HL-60 (cell line): Measurements from ENCODE around the gene ATP11A.
"Not testable (repeated sequence)": the region's sequence is repeated elsewhere in the genome, so short reads cannot be mapped to it uniquely, and the experiment has no call there.

Source experiments
- DNase-seq, 2 experiments: peaks; one replicate each; pipeline ENCODE4 v3.0.0-alpha.2; 2010 to 2020; ENCODE audit warnings: low read depth in 1 of 2, low spot score in 1 of 2
- H3K27ac ChIP-seq: fragments of 250-450 bp; sonication (Bioruptor Pico); replicated peaks from 2 replicates; pipeline ENCODE4 v1.5.1; 2020; ENCODE audit warnings: mild to moderate bottlenecking, moderate library complexity
- H3K27me3 ChIP-seq: fragments of 250-450 bp; sonication (Bioruptor Pico); 2 replicates; pipeline ENCODE4 v1.5.1; 2021; ENCODE audit warnings: mild to moderate bottlenecking, moderate library complexity; ENCODE audit not compliant: insufficient read depth, poor library complexity, severe bottlenecking
- H3K4me3 ChIP-seq: replicated peaks from 2 replicates; pipeline ENCODE4 v1.5.1; 2011; ENCODE audit warnings: mild to moderate bottlenecking, control low read depth, low read length; ENCODE audit not compliant: insufficient read depth
- GABPA ChIP-seq: IDR thresholded peaks from 2 replicates; pipeline ENCODE4 v1.6.1; 2012; ENCODE audit warnings: low read depth
- POLR2AphosphoS5 ChIP-seq: IDR thresholded peaks from 2 replicates; pipeline ENCODE4 v1.6.1; 2012; ENCODE audit warnings: low read depth
- SPI1 ChIP-seq: IDR thresholded peaks from 2 replicates; pipeline ENCODE4 v1.6.1; 2012; ENCODE audit warnings: low read depth, mild to moderate bottlenecking, borderline replicate concordance
- TF ChIP-seq, protein P1 (sequence below): IDR thresholded peaks from one replicate; pipeline ENCODE4 v1.5.1; 2011; ENCODE audit warnings: low read length, control low read depth, inconsistent platforms; ENCODE audit not compliant: insufficient read depth
- TF ChIP-seq, protein P2 (sequence below): IDR thresholded peaks from 2 replicates; pipeline ENCODE4 v1.6.1; 2012; ENCODE audit warnings: low read depth; ENCODE audit not compliant: insufficient replicate concordance

ATP11A gene

DNA sequence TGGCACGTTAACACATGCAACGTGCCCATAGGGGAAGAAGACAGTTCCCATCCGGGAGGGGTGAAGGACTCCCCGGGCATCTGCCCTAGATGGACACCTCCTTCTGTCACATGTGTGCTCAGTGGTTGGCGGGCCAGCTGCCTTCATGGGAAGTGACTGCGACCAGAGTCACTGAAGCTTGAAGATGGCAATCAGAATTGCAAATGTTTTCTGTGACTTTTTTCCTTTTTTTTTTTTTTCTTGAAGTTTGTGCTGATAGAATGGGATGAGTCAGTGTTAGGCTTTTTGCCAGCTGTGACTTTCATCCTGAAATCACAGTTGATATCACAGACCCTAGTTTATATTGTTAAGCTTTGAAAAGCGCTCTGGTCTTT, 170.0 kb downstream of the ATP11A start:
- Histone ChIP-seq H3K27ac (no peak overlapping the region), H3K4me3 (no peak overlapping the region), H3K27me3 (no peaks in the 10 kb centered on the region)
- TF ChIP-seq GABPA (no peak), SPI1 (no peak), POLR2AphosphoS5 (no peak)
- TF ChIP-seq, protein P1, sequence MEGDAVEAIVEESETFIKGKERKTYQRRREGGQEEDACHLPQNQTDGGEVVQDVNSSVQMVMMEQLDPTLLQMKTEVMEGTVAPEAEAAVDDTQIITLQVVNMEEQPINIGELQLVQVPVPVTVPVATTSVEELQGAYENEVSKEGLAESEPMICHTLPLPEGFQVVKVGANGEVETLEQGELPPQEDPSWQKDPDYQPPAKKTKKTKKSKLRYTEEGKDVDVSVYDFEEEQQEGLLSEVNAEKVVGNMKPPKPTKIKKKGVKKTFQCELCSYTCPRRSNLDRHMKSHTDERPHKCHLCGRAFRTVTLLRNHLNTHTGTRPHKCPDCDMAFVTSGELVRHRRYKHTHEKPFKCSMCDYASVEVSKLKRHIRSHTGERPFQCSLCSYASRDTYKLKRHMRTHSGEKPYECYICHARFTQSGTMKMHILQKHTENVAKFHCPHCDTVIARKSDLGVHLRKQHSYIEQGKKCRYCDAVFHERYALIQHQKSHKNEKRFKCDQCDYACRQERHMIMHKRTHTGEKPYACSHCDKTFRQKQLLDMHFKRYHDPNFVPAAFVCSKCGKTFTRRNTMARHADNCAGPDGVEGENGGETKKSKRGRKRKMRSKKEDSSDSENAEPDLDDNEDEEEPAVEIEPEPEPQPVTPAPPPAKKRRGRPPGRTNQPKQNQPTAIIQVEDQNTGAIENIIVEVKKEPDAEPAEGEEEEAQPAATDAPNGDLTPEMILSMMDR = no peak
- TF ChIP-seq, protein P2, sequence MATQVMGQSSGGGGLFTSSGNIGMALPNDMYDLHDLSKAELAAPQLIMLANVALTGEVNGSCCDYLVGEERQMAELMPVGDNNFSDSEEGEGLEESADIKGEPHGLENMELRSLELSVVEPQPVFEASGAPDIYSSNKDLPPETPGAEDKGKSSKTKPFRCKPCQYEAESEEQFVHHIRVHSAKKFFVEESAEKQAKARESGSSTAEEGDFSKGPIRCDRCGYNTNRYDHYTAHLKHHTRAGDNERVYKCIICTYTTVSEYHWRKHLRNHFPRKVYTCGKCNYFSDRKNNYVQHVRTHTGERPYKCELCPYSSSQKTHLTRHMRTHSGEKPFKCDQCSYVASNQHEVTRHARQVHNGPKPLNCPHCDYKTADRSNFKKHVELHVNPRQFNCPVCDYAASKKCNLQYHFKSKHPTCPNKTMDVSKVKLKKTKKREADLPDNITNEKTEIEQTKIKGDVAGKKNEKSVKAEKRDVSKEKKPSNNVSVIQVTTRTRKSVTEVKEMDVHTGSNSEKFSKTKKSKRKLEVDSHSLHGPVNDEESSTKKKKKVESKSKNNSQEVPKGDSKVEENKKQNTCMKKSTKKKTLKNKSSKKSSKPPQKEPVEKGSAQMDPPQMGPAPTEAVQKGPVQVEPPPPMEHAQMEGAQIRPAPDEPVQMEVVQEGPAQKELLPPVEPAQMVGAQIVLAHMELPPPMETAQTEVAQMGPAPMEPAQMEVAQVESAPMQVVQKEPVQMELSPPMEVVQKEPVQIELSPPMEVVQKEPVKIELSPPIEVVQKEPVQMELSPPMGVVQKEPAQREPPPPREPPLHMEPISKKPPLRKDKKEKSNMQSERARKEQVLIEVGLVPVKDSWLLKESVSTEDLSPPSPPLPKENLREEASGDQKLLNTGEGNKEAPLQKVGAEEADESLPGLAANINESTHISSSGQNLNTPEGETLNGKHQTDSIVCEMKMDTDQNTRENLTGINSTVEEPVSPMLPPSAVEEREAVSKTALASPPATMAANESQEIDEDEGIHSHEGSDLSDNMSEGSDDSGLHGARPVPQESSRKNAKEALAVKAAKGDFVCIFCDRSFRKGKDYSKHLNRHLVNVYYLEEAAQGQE = no peak
- DNase-seq = no peak

DNA sequence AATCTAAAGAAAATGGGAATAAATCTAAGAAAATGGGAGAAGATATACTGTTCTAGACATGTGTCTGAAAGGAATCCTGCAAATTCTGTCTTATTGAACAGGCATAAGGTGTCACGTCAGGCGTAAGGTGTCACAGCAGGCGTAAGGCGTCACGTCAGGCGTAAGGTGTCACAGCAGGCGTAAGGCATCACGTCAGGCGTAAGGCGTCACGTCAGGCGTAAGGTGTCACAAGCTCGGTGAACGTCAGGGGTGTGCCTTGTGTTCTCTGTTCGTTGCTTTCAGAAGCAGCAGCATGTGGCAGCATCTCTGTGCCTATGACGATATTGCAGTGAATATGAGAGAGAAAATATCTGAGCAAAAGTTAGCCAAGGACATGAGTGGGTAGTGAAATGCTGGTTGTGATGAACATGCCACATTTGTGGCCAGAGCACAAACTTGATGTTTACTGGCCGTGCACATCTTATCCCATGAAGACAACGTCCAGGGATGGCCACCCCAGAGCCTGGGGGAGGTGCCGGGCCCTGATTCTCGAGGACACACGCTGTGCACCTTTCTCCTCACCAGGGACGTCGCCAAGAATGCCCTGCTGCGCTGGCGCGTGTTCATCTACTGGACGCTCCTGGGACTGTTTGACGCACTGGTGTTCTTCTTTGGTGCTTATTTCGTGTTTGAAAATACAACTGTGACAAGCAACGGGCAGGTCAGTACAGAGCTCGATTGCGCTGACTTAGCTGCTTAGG, 172.2 kb downstream of the ATP11A start:
- TF ChIP-seq GABPA = no peak
- no peak for TF ChIP-seq SPI1
- TF ChIP-seq, protein P1 = no peak
- TF ChIP-seq POLR2AphosphoS5 = no peak
- Histone ChIP-seq H3K27me3 (no peaks in the 10 kb centered on the region), H3K4me3 (no peak overlapping the region), H3K27ac (no peak overlapping the region)
- DNase-seq = no peak

DNA sequence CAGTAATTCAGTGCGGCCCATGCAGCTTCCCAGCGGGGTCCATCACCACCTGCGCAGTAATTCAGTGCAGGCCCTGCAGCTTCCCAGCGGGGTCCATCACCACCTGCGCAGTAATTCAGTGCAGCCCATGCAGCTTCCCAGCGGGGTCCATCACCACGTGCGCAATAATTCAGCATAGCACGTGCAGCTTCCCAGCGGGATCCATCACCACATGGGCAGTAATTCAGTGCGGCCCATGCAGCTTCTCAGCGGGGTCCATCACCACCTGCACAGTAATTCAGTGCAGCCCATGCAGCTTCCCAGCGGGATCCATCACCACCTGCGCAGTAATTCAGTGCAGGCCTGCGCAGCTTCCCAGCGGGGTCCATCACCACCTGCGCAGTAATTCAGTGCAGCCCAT, 173.5 kb downstream of the ATP11A start:
- DNase-seq, H3K27me3 ChIP-seq, H3K4me3 ChIP-seq, H3K27ac ChIP-seq: not testable (repeated sequence)

DNA sequence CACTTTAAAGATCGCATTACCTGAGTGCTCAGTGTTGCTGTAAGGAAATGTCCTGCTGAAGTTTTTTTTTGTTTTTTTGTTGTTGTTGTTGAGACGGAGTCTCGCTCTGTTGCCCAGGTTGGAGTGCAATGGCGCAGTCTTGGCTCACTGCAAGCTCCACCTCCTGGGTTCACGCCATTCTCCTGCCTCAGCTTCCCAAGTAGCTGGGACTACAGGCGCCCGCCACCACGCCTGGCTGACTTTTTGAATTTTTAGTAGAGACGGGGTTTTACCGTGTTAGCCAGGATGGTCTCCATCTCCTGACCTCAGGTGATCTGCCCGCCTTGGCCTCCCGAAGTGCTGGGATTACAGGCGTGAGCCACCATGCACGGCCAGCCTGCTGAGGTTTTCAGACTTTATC, 175.6 kb downstream of the ATP11A start:
- DNase-seq, H3K27me3 ChIP-seq, H3K4me3 ChIP-seq, H3K27ac ChIP-seq: not testable (repeated sequence)

DNA sequence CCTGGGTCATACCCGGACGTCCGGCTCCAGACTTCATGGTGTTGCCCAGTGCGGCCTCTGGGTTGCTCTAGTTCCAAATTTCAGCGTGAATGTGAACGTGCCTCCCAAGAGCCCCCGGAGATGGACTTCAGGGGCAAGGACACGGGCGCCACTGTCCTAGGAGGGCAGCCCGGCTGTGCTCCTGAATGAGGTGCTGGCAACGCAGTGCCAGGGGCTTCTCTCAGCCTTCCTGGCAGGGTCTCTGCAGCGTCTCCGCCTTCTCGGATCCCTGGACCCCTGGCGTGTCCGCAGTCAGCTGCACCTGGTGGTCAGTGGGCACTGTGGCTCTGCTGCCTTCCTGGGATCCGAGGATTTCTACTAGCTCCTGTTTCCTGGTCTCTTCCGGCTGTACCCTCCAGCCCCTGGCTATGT, 177.5 kb downstream of the ATP11A start:
- H3K4me3 ChIP-seq = no peak overlapping the region
- TF ChIP-seq, protein P2 = no peak
- TF ChIP-seq SPI1 (no peak), GABPA (no peak), POLR2AphosphoS5 (no peak)
- TF ChIP-seq, protein P1 = no peak
- H3K27me3 ChIP-seq = no peaks in the 10 kb centered on the region
- H3K27ac ChIP-seq = no peak overlapping the region
- no peak for DNase-seq
